ENCODE data around the gene NFAM1.

Gene NFAM1

GRCh38 chr22:42369250-42370041 lies 62.8 kb downstream of the NFAM1 start:
- Histone ChIP-seq H3K27ac (ENCODE audit: low read depth, low read length) (no peak overlapping the region), H3K79me2 (ENCODE audit: control insufficient read depth, low read length) (no peaks in the 10 kb centered on the region), H3K9me3 (ENCODE audit: control insufficient read depth, insufficient read depth, low read length) (no peaks in the 10 kb centered on the region), H4K20me1 (ENCODE audit: control insufficient read depth, insufficient read depth, low read depth, low read length) (no peaks in the 10 kb centered on the region), H3K4me2 (ENCODE audit: low read length) (peak overlapping the region; percentile 94), H3K27me3 (ENCODE audit: control insufficient read depth, low read length) (peaks cover 63% of the 10 kb centered on the region), H3K4me3 (ENCODE audit: low read length) (peak overlapping the region; percentile 82), H3K9me2 (replicated peaks; ENCODE audit: control insufficient read depth, low read length) (no peaks in the 10 kb centered on the region), H3K4me1 (ENCODE audit: control insufficient read depth, low read length) (peaks cover 16% of the 10 kb centered on the region), H3K36me3 (ENCODE audit: control insufficient read depth, low read length) (no peaks in the 10 kb centered on the region), H3F3A (ENCODE audit: control insufficient read depth, insufficient read depth) (no peaks in the 10 kb centered on the region)
- no peak for TF ChIP-seq CTCF (IDR thresholded peaks at IDR 0.05; ENCODE audit: low read depth, low read length, poor library complexity, severe bottlenecking)
- no peak for TF ChIP-seq EZH2phosphoT487 (IDR thresholded peaks at IDR 0.05; ENCODE audit: borderline replicate concordance, low read length)

- Histone ChIP-seq H3F3A (ENCODE audit: control insufficient read depth, insufficient read depth) (no peaks in the 10 kb centered on the region), H4K20me1 (ENCODE audit: control insufficient read depth, insufficient read depth, low read depth, low read length) (no peaks in the 10 kb centered on the region), H3K4me2 (ENCODE audit: low read length) (peak overlapping the region; percentile 94), H3K27ac (ENCODE audit: low read depth, low read length) (no peak overlapping the region), H3K4me1 (ENCODE audit: control insufficient read depth, low read length) (peaks cover 16% of the 10 kb centered on the region), H3K79me2 (ENCODE audit: control insufficient read depth, low read length) (no peaks in the 10 kb centered on the region), H3K27me3 (ENCODE audit: control insufficient read depth, low read length) (peaks cover 69% of the 10 kb centered on the region), H3K36me3 (ENCODE audit: control insufficient read depth, low read length) (no peaks in the 10 kb centered on the region), H3K4me3 (ENCODE audit: low read length) (peak overlapping the region; percentile 82), H3K9me2 (replicated peaks; ENCODE audit: control insufficient read depth, low read length) (no peaks in the 10 kb centered on the region), H3K9me3 (ENCODE audit: control insufficient read depth, insufficient read depth, low read length) (no peaks in the 10 kb centered on the region)
- TF ChIP-seq CTCF (IDR thresholded peaks at IDR 0.05; ENCODE audit: low read depth, low read length, poor library complexity, severe bottlenecking) (no peak), EZH2phosphoT487 (IDR thresholded peaks at IDR 0.05; ENCODE audit: borderline replicate concordance, low read length) (peak; percentile 65; the same call in 1 of the 2 replicates)
Measured at GRCh38 chr22:42368379-42369249, 63.6 kb downstream of the NFAM1 start.

- Histone ChIP-seq H3K36me3 (ENCODE audit: control insufficient read depth, low read length) (no peaks in the 10 kb centered on the region), H3K27ac (ENCODE audit: low read depth, low read length) (no peak overlapping the region), H3K9me2 (replicated peaks; ENCODE audit: control insufficient read depth, low read length) (no peaks in the 10 kb centered on the region)
Measured at GRCh38 chr22:42367980-42368378, 64.2 kb downstream of the NFAM1 start.

More at GRCh38 chr22:42367980-42368378, 64.2 kb downstream of the NFAM1 start:
- no peak for TF ChIP-seq CTCF (IDR thresholded peaks at IDR 0.05; ENCODE audit: low read depth, low read length, poor library complexity, severe bottlenecking)
- TF ChIP-seq EZH2phosphoT487 (IDR thresholded peaks at IDR 0.05; ENCODE audit: borderline replicate concordance, low read length), result no peak
- Histone ChIP-seq H3F3A (ENCODE audit: control insufficient read depth, insufficient read depth) (no peaks in the 10 kb centered on the region), H3K27me3 (ENCODE audit: control insufficient read depth, low read length) (peaks cover 69% of the 10 kb centered on the region), H3K79me2 (ENCODE audit: control insufficient read depth, low read length) (no peaks in the 10 kb centered on the region), H3K9me3 (ENCODE audit: control insufficient read depth, insufficient read depth, low read length) (no peaks in the 10 kb centered on the region), H3K4me3 (ENCODE audit: low read length) (no peak overlapping the region), H3K4me1 (ENCODE audit: control insufficient read depth, low read length) (peaks cover 16% of the 10 kb centered on the region), H4K20me1 (ENCODE audit: control insufficient read depth, insufficient read depth, low read depth, low read length) (no peaks in the 10 kb centered on the region), H3K4me2 (ENCODE audit: low read length) (peak overlapping the region; percentile 94; the same call in 1 of the 2 replicates)

Measured in DOHH2 (cell line).